K562 (cell line): Measurements from ENCODE around the gene AMOTL1. TPM values are rescaled to one million over a fixed set of nuclear protein-coding genes. Genes with fewer than 3 reads are reported as not detected.

Experiments used
- ATAC-seq: fragments of 200-7000 bp; cut with Tn5 transposase; 3 replicates; pipeline ENCODE4 v1.9.1; 2020; ENCODE audit warnings: moderate library complexity
- BruUV-seq: library from RNA; stranded (reverse); fragments of 400-500 nt; replicated peaks from 2 replicates; lab custom pipeline; 2021; lab: Mats Ljungman, UMichigan
- CTCF ChIA-PET: fragments of 300-600 bp; formaldehyde crosslinking; extraction: SDS; loops from one replicate; lab custom pipeline; 2021; ENCODE audit warnings: low intra/inter-chr PET ratio; lab: Yijun Ruan, JAX
- POLR2A ChIA-PET: fragments of 300-600, 350-650 bp; sonication (Branson Sonifier 250); formaldehyde crosslinking; extraction: SDS; loops from one replicate; lab custom pipeline; 2021; ENCODE audit warnings: antibody characterized with exemption, inconsistent platforms; lab: Yijun Ruan, JAX
- DNase-seq, 4 experiments: peaks; one replicate each; pipeline versions ENCODE4 v3.0.0 to v3.0.0-alpha.2; 2011 to 2018; ENCODE audit warnings: low spot score in 3 of 4, mixed read lengths in 3 of 4; ENCODE audit errors: extremely low read depth in 1 of 4
- FAIRE-seq: peaks from 2 replicates; lab custom pipeline; 2011; peaks lifted over from hg19 to GRCh38; lab: Jason Lieb, UNC
- H2AFZ ChIP-seq: 2 replicates; pipeline ENCODE4 v1.6.0; 2011; ENCODE audit warnings: low read depth, low read length, control low read depth, inconsistent platforms
- H3K27ac ChIP-seq: fragments of 200-600 bp; 3 replicates; pipeline ENCODE4 v1.8.0; 2011; ENCODE audit warnings: low read depth, mild to moderate bottlenecking, control low read depth, inconsistent platforms, low read length, moderate library complexity, mixed read lengths; ENCODE audit errors: extremely low read depth
- H3K27me3 ChIP-seq, 2 experiments: fragments of 300-600 bp in 1 of 2; 2 replicates in 1 of 2; 3 replicates in 1 of 2; pipeline versions ENCODE4 v1.6.0 to v1.8.0; 2011; ENCODE audit warnings: inconsistent platforms in 2 of 2, low read length in 2 of 2, mild to moderate bottlenecking in 1 of 2, mixed read lengths in 1 of 2, moderate library complexity in 1 of 2; ENCODE audit not compliant: control insufficient read depth in 2 of 2, insufficient read depth in 2 of 2
- H3K36me3 ChIP-seq: fragments of 300-600 bp; 3 replicates; pipeline ENCODE4 v1.8.0; 2011; ENCODE audit warnings: mild to moderate bottlenecking, low read length, inconsistent platforms; ENCODE audit not compliant: control insufficient read depth, insufficient read depth
- H3K4me1 ChIP-seq, 2 experiments: fragments of 200-600 bp in 1 of 2; replicated peaks in 1 of 2; 2 replicates in 1 of 2; 3 replicates in 1 of 2; pipeline versions ENCODE4 v1.5.1 to v1.8.0; 2011; ENCODE audit warnings: inconsistent platforms in 2 of 2, low read length in 2 of 2, mild to moderate bottlenecking in 1 of 2, mixed read lengths in 1 of 2, moderate library complexity in 1 of 2; ENCODE audit not compliant: control insufficient read depth in 2 of 2, insufficient read depth in 2 of 2
- H3K4me2 ChIP-seq: 2 replicates; pipeline ENCODE4 v1.6.1; 2011; ENCODE audit warnings: low read length, control low read depth, inconsistent platforms, mixed read lengths; ENCODE audit not compliant: insufficient read depth
- H3K4me3 ChIP-seq: fragments of 200-600 bp; sonication (generic), shearing (Covaris generic); 2 replicates; pipeline ENCODE4 v1.5.1; 2016; ENCODE audit warnings: control low read depth, inconsistent platforms
- H3K79me2 ChIP-seq: fragments of 200-600 bp; 3 replicates; pipeline ENCODE4 v1.8.0; 2011; ENCODE audit warnings: low read length, inconsistent platforms; ENCODE audit not compliant: control insufficient read depth, insufficient read depth
- H3K9ac ChIP-seq, 2 experiments: 2 replicates each; pipeline versions ENCODE4 v1.6.0 to v1.6.1; 2011; ENCODE audit warnings: low read depth in 2 of 2, low read length in 2 of 2, control low read depth in 1 of 2, inconsistent platforms in 1 of 2, mild to moderate bottlenecking in 1 of 2, mixed read lengths in 1 of 2; ENCODE audit not compliant: insufficient read depth in 1 of 2
- H3K9me1 ChIP-seq: one replicate; pipeline ENCODE4 v1.6.0; 2011; ENCODE audit warnings: inconsistent platforms, mild to moderate bottlenecking, low read length, moderate library complexity; ENCODE audit not compliant: control insufficient read depth, insufficient read depth
- H3K9me3 ChIP-seq: replicated peaks from 2 replicates; pipeline ENCODE4 v1.5.1; 2011; ENCODE audit warnings: low read depth, low read length, inconsistent platforms; ENCODE audit not compliant: control insufficient read depth, insufficient read depth
- H4K20me1 ChIP-seq: replicated peaks from 2 replicates; pipeline ENCODE4 v1.6.1; 2011; ENCODE audit warnings: low read length, inconsistent platforms, mixed read lengths; ENCODE audit not compliant: control insufficient read depth, insufficient read depth
- CREB5 ChIP-seq: fragments of 250-450 bp; sonication (Bioruptor Pico); IDR thresholded peaks from 2 replicates; pipeline ENCODE4 v1.5.0; 2020; ENCODE audit warnings: mild to moderate bottlenecking
- CREBBP ChIP-seq: IDR thresholded peaks from one replicate; pipeline ENCODE4 v1.6.1; 2012; ENCODE audit warnings: low read depth, mild to moderate bottlenecking, control low read depth, inconsistent platforms, low read length
- E2F6 ChIP-seq, 2 experiments: IDR thresholded peaks; 2 replicates each; pipeline ENCODE4 v1.6.1; 2011; ENCODE audit warnings: borderline replicate concordance in 1 of 2, control low read depth in 1 of 2, low read depth in 1 of 2, low read length in 1 of 2, mild to moderate bottlenecking in 1 of 2, mixed read lengths in 1 of 2, moderate library complexity in 1 of 2; ENCODE audit not compliant: insufficient read depth in 1 of 2, insufficient read length in 1 of 2, poor library complexity in 1 of 2, severe bottlenecking in 1 of 2; ENCODE audit errors: extremely low read depth in 1 of 2
- FOXA3 ChIP-seq, 2 experiments: fragments of 450-650 bp in 1 of 2; sonication (generic) in 1 of 2; formaldehyde crosslinking; IDR thresholded peaks in 1 of 2; conservative IDR thresholded peaks in 1 of 2; 2 replicates each; pipeline versions ENCODE4 v1.4.0 to v1.8.0; 2020 to 2022; ENCODE audit warnings: mild to moderate bottlenecking in 2 of 2, missing genetic modification reagents in 1 of 2
- GATAD2A ChIP-seq: fragments of 450-650 bp; IDR thresholded peaks from 2 replicates; pipeline ENCODE4 v1.6.1; 2017
- LARP7 ChIP-seq: fragments of 450-650 bp; IDR thresholded peaks from 2 replicates; pipeline ENCODE4 v1.6.1; 2016
- MCM7 ChIP-seq, 2 experiments: fragments of 450-650 bp; IDR thresholded peaks; 2 replicates each; pipeline ENCODE4 v1.6.1; 2016 to 2018
- MTA3 ChIP-seq: fragments of 450-650 bp; formaldehyde crosslinking; IDR thresholded peaks from 2 replicates; pipeline ENCODE4 v1.6.1; 2017; ENCODE audit warnings: mild to moderate bottlenecking, borderline replicate concordance
- PATZ1 ChIP-seq: fragments of 250-450 bp; sonication (Bioruptor Pico); IDR thresholded peaks from 2 replicates; pipeline ENCODE4 v1.5.0; 2020; ENCODE audit warnings: mild to moderate bottlenecking, borderline replicate concordance
- RBM14 ChIP-seq: fragments of 200-400 bp; formaldehyde crosslinking; IDR thresholded peaks from 2 replicates; pipeline ENCODE4 v1.6.1; 2018; ENCODE audit warnings: low read depth, mild to moderate bottlenecking, low read length, moderate library complexity, borderline replicate concordance; ENCODE audit not compliant: insufficient read depth
- RBM15 ChIP-seq: fragments of 200-400 bp; formaldehyde crosslinking; IDR thresholded peaks from 2 replicates; pipeline ENCODE4 v1.6.1; 2018; ENCODE audit warnings: mild to moderate bottlenecking, low read length, moderate library complexity; ENCODE audit not compliant: insufficient read depth
- SMAD1 ChIP-seq: fragments of 150-350 bp; IDR thresholded peaks from 2 replicates; pipeline ENCODE4 v1.6.1; 2014; ENCODE audit warnings: low read length, low read depth; ENCODE audit not compliant: partially characterized antibody
- SNIP1 ChIP-seq: fragments of 450-650 bp; IDR thresholded peaks from 2 replicates; pipeline ENCODE4 v1.7.1; 2017; ENCODE audit warnings: low read depth, mild to moderate bottlenecking
- SRSF3 ChIP-seq: fragments of 200-400 bp; formaldehyde crosslinking; IDR thresholded peaks from 2 replicates; pipeline ENCODE4 v1.6.1; 2016; ENCODE audit warnings: mild to moderate bottlenecking, low read length, moderate library complexity; ENCODE audit not compliant: insufficient read depth
- TCF7 ChIP-seq: sonication (generic); IDR thresholded peaks from 2 replicates; pipeline ENCODE4 v1.6.1; 2016; ENCODE audit warnings: antibody characterized with exemption, borderline replicate concordance
- TFE3 ChIP-seq: fragments of 450-650 bp; formaldehyde crosslinking; IDR thresholded peaks from 2 replicates; pipeline ENCODE4 v1.4.0; 2020; ENCODE audit warnings: mild to moderate bottlenecking, mixed read lengths
- THRAP3 ChIP-seq: fragments of 450-650 bp; IDR thresholded peaks from 2 replicates; pipeline ENCODE4 v1.6.1; 2016; ENCODE audit warnings: mild to moderate bottlenecking, inconsistent platforms, borderline replicate concordance
- WGBS: fragments of 100-300 bp; shearing (Covaris generic); methylation state at CpG from one replicate; pipeline ENCODE4 v1.1.6; 2016; ENCODE audit warnings: low coverage, mixed read lengths; ENCODE audit not compliant: insufficient coverage; ENCODE audit errors: missing lambda C conversion rate; 5-methylcytosine and 5-hydroxymethylcytosine counted together
- in situ Hi-C: fragments of 300-500 bp; cut with MboI; formaldehyde crosslinking; loops from 4 replicates; pipeline ENCODE4 v1.15.0; 2018; ENCODE audit warnings: inconsistent platforms, mixed read lengths
- intact Hi-C: fragments of 100-400 bp; cut with micrococcal nuclease; formaldehyde crosslinking; loops from 2 replicates; pipeline ENCODE4 v1.14.2; 2022
- polyA plus RNA-seq, 8 experiments: library from polyadenylated mRNA; depleted of rRNA in 4 of 8; stranded (reverse) in 5 of 8; unstranded in 3 of 8; fragments of >200 nt; fragmentation: Nextera tagmentation in 2 of 8; fragmentation: Illumina TruSeq in 1 of 8; extraction: Ambion mirVana in 2 of 8; extraction: Trizol in 1 of 8; gene quantifications; 2 replicates each; pipeline versions ENCODE4 v1.2.1 to v1.2.3, GENCODE V29; 2011 to 2014; ENCODE audit warnings: inconsistent platforms in 1 of 8, missing spikeins in 1 of 8
- total RNA-seq, 7 experiments: library from RNA; depleted of rRNA in 6 of 7; stranded (reverse); fragments of >200 nt in 6 of 7; fragmentation: Illumina TruSeq in 2 of 7; extraction: Trizol in 2 of 7; gene quantifications; 2 replicates each; pipeline versions ENCODE4 v1.2.1 to v1.2.3, GENCODE V29; 2011 to 2021; ENCODE audit warnings: low replicate concordance in 1 of 7

Gene AMOTL1
- total and polyA plus RNA-seq, 9 of the 15 experiments (the other 6 are each of a cell fraction or from before 2014, with no cell fraction given), result 4.0 to 35.4 (median 14.0) TPM

DNA sequence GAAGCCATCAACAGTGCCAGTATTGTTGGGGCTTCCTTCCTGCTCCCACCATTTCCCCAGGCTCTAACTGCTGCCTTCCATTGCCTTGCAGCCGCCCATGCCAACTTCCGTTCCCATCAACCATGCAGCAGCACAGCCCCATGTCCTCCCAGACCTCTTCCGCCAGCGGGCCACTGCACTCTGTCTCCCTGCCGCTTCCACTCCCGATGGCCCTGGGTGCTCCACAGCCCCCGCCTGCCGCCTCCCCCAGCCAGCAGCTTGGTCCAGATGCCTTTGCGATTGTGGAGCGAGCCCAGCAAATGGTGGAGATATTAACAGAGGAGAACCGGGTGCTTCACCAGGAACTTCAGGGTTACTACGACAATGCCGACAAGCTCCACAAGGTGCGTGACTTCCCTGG, 53.3 kb downstream of the AMOTL1 start:
- FAIRE-seq, result no peak
- Histone ChIP-seq H3K4me1 (peaks cover 0 to 4% of the 10 kb centered on the region in 2 experiments; a peak in 3 of 5 replicates), H3K27me3 (no peaks in the 10 kb centered on the region; a peak in 1 of 5 replicates), H3K27ac (no peak overlapping the region), H3K9me1 (no peaks in the 10 kb centered on the region), H3K36me3 (peaks cover 34% of the 10 kb centered on the region; the same call in 2 of the 3 replicates), H3K9me3 (no peaks in the 10 kb centered on the region), H4K20me1 (no peaks in the 10 kb centered on the region), H2AFZ (no peak overlapping the region), H3K4me3 (no peak overlapping the region), H3K9ac (no peak overlapping the region), H3K79me2 (no peaks in the 10 kb centered on the region), H3K4me2 (no peak overlapping the region)
- WGBS, result 47% methylated on average over 14 of the region's 14 CpGs
- BruUV-seq, result no TSS peak
- intact Hi-C loops, result no loop called here
- ChIA-PET POLR2A (interaction anchor here (2.2 kb wide), 1 partner anchor 10 kb away, joined by 8 read pairs; no protein-coding TSS in a partner anchor), CTCF (no interaction called here)
- no peak for DNase-seq
- no peak for ATAC-seq
- in situ Hi-C loops, result no loop called here
- TF ChIP-seq RBM15 (no peak), GATAD2A (no peak), TFE3 (no peak), FOXA3 (CRISPR knock-in tag; conservative IDR thresholded peaks at IDR 0.05 in 1 of 2, IDR thresholded peaks at IDR 0.05 in 1 of 2) (no peak), SRSF3 (no peak), LARP7 (no peak), SMAD1 (no peak), TCF7 (no peak), MCM7 (IDR thresholded peaks at IDR 0.05) (no peak), CREBBP (no peak), E2F6 (IDR thresholded peaks at IDR 0.05; ENCODE audit: borderline replicate concordance in 1 of 2, extremely low read depth in 1 of 2, insufficient read depth in 1 of 2, insufficient read length in 1 of 2, low read depth in 1 of 2, low read length in 1 of 2, poor library complexity in 1 of 2, severe bottlenecking in 1 of 2) (no peak), PATZ1 (no peak), THRAP3 (no peak), RBM14 (no peak), SNIP1 (no peak), CREB5 (CRISPR knock-in tag) (no peak), MTA3 (no peak)
